Inferior parietal cortex (tissue), 1 donor: ENCODE data around the gene UCHL5.
"Not testable (repeated sequence)": the region's sequence is repeated elsewhere in the genome, so short reads cannot be mapped to it uniquely, and the experiment has no call there.

ENCODE experiments used
- DNase-seq: peaks from one replicate; pipeline ENCODE4 v3.0.0-alpha.2; 2016; ENCODE audit errors: extremely low spot score

Gene UCHL5

DNA sequence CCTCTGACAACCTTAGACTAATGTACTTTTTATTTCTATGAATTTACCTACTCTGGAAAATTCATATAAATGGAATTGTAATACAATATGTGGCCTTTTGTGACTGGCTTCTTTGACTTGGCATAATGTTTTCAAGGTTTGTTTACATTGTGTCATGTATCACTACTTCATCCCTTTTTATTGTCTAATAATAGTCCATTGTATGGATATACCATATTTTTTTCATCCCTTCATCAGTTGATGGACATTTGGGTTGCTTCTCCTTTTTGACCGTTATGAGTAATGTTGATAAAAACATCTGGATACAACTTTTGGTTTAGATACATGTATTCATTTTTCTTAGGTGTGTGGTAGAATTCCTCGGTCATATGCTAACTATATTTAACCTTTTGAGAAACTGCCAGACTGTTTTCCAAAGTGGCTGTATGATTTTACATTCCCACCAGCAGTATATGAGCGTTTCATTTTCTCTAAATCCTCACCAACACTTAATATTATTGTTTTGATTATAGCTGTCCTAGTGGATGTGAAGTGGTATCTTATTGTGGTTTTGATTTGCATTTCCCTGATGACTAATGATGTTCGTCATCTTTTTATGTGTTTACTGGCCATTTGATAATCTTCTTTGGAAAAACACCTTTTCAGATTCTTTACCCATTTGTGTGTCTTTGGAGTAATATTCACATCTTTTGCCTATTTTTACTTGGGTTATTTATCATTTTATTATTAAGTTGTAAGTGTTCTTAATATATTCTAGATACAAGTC lies 3.7 kb upstream of the UCHL5 start:
- DNase-seq: no peak

DNA sequence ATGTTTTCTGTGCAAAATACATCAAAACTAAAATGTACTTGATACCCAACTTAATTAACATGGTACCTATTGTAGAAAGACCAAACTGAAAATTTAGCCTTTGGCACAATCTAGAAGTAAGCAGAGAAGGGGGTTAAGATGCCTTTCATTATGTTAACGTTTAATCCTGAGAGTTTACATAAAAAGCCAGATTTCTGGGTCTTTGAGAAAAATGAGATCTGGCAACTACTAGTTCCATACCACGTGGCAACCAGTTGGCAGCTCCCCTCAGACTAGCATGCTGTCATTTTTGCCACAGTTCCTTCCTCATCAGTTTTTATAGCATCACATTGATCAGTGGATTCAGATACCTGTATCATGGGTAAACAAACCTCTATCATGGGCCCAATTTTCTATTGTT lies 1.8 kb upstream of the UCHL5 start:
- DNase-seq: no peak

GRCh38 chr1:193060406-193060805 lies 1.2 kb upstream of the UCHL5 start:
- DNase-seq: no peak

- no peak for DNase-seq
These were observed 899 bp upstream of the UCHL5 start for GRCh38 chr1:193060115-193060403.

DNA sequence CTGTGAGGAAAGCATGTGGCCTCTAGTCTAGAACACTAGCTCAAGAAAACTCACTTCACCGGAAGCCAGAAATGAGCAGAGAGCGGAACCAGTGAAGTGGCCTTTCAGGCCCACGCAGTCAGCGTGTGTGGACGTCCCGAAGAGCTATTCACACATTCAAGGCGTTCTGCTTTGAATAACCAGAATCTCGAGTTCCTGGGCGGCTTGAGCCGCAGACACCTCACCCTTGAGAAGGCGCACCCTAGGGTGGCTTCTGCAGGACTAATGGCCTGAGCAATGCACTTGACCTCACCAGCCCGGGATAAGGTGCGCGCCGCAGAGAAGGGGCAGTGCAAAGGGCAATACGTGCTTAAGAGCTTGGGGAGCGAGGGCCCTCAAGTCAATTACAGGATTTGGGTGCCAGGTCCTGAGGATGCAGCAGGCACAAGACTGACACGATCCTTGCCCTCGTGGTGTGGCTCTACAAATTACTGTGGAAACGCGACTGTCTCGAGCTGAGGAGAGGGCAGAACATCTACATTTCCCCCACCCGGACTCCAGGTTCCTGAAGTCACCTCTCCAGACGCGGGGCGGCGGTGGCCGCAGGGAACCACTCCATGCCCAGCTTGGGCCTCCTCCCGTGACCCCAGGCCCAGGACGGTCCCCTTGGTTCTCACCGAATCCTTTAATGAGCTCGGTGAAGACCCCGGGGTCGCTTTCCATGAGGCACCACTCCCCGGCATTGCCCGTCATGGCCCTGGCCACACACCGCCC lies 455 bp downstream of the UCHL5 start:
- DNase-seq: no peak

- DNase-seq: no peak
These were observed 4.9 kb downstream of the UCHL5 start for GRCh38 chr1:193054169-193054675.

DNA sequence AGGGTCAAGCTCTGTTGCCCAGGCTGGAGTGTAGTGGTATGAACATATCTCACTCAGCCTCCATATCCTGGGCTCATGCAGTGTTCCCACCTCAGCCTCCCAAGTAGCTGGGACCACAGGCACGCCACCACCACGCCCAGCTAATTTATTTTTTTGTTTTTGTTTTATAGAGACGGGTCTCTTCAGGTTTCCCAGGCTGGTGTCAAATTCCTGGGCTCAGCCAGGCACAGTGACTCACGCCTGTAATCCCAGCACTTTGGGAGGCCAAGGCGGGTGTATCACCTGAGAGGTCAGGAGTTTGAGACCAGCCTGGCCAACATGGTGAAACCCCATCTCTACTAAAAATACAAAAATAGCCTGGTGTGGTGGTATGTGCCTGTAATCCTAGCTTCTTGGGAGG lies 10.2 kb downstream of the UCHL5 start:
- not testable (repeated sequence) for DNase-seq

- DNase-seq: no peak
These were observed 16.1 kb downstream of the UCHL5 start for GRCh38 chr1:193042766-193043691.

- no peak for DNase-seq
These were observed 19.1 kb downstream of the UCHL5 start for GRCh38 chr1:193040011-193040410.

- DNase-seq: no peak
These were observed 22.7 kb downstream of the UCHL5 start for GRCh38 chr1:193036337-193037047.

DNA sequence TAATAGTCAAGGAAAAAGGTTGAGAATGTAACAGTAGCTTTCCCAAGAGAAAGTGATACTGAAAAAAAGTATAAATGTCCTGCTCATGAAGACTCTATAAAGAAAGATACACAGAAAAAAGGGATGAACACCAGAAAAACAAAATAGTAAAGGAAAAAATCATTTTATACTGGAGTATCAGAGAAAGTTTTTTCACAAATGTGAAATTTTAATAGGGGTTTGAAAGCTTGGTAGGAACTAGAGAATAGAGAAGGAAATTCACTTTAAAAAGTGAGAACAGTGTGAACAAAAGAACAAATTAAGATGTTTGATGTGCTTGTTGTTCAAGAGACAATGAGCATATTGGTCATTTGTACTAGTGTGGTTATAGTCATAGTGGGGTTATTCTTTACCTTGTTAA lies 25.6 kb downstream of the UCHL5 start:
- no peak for DNase-seq

- not testable (repeated sequence) for DNase-seq
These were observed 26.3 kb downstream of the UCHL5 start for GRCh38 chr1:193032643-193033427.

- no peak for DNase-seq
These were observed 27.7 kb downstream of the UCHL5 start for GRCh38 chr1:193031431-193031830.

- DNase-seq: no peak
These were observed 28.9 kb downstream of the UCHL5 start for GRCh38 chr1:193030280-193030679.

GRCh38 chr1:193025218-193025617 lies 33.9 kb downstream of the UCHL5 start:
- DNase-seq: no peak

DNA sequence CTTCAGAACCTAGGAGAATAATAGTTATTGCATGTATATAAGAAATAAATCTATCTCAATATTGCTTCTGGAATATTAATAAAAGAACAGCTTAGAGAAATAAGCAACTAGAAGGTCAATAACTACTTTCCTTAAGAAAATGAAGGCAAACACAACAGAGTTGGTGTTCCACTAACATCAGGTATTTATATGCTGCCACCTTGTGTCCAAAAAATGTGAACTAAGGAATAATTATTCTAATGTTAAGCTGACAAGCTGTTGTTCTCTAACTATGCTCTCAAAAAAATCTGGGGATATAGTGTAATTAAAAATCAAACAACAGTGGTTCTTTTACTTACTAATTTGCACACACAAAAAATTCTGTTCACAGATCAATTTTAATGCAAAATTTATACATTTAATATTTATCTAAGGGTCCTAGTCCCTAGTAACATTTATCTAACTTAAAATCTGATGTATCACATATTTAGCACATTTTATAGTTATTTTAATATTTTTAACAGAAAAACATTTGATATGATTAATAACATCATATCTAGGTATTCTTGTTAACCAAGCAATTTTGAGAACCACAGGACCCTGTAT lies 39.6 kb downstream of the UCHL5 start:
- peak; percentile 82 for DNase-seq

DNA sequence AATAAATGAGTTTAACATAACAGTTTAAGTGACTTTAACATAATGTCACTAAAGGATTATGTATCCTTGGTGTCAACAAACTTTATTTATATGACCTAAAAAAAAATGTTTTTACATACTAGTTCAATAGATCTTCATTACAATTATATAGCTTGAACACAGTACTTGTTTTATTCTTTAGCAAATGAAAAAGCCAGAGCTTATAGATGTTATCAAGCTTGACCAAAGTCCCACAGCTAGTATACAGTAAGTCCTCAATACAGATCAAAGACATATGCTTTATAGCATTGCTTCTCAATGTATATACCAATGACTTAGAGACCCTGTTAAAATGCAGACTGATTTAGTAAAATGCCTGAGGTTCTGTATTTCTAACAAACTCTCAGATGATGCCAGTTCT lies 42.4 kb downstream of the UCHL5 start:
- no peak for DNase-seq

DNA sequence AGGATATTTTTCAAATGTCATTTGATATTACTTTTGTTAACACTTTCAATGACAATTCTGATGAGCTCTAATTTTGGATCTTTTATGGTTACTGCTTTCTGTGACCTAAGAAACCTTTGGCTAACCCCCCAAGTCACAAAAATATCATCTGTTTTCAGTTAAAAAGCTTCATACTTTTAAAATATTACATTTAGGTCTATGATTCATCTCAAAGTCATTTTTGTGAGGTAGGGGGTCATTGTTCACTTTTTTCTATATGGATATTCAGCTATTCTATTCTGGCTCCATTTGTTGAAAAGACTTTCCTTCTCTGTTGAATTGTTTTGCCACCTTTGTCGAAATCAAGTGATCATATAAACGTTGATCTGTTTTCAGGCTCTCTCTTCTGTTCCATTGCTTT lies 44.8 kb downstream of the UCHL5 start:
- no peak for DNase-seq

- no peak for DNase-seq
These were observed 45.5 kb downstream of the UCHL5 start for GRCh38 chr1:193013707-193014106.

DNA sequence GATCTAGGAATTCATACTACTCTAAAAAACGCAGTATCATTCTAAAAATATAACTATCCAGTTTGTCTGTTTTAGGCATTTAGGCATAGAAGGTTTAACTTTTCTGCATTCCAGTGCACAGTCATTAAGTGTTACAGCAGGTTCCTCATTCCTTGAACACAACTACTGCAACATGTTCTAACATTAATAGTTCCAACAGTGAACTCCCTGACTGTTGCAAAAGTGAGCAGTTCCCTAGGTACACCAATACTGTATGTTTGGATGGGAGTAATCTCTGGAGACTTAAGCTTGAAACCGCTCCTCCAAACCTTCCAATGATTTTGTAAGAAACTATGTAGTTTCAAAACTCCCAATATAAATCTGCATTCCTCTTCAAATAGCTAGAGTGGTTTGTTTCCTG lies 46.2 kb downstream of the UCHL5 start:
- DNase-seq: no peak
